IgD-negative memory B cell (primary cell): ENCODE measurements around the gene DCDC1. TPM values are rescaled to one million over a fixed set of nuclear protein-coding genes. Genes with fewer than 3 reads are reported as not detected.
A peak's percentile ranks its signal among the peaks of the same experiment; 100 is the strongest.

Source experiments
- H3K27ac Mint-ChIP-seq, 3 donors: one replicate each; pipeline ENCODE4 v1.8.0; 2020 to 2022; ENCODE audit warnings: mild to moderate bottlenecking in 3 of 3, mixed read lengths in 3 of 3, moderate library complexity in 1 of 3
- H3K27me3 Mint-ChIP-seq: one replicate; pipeline ENCODE4 v1.8.0; 2021; ENCODE audit warnings: mixed read lengths
- H3K36me3 Mint-ChIP-seq: one replicate; pipeline ENCODE4 v1.8.0; 2020; ENCODE audit warnings: mild to moderate bottlenecking, mixed read lengths
- H3K4me1 Mint-ChIP-seq, 3 donors: one replicate each; pipeline ENCODE4 v1.8.0; 2020 to 2022; ENCODE audit warnings: mixed read lengths in 3 of 3, mild to moderate bottlenecking in 1 of 3
- H3K4me3 Mint-ChIP-seq, 4 donors: one replicate each; pipeline ENCODE4 v1.8.0; 2020 to 2022; ENCODE audit warnings: mild to moderate bottlenecking in 4 of 4, mixed read lengths in 4 of 4, moderate library complexity in 3 of 4
- H3K9me3 Mint-ChIP-seq, 3 donors: one replicate each; pipeline ENCODE4 v1.8.0; 2020 to 2021; ENCODE audit warnings: mixed read lengths in 3 of 3, mild to moderate bottlenecking in 1 of 3
- polyA plus RNA-seq: library from polyadenylated mRNA; unstranded; fragments of 300-500 nt; fragmentation: Illumina TruSeq; gene quantifications from one replicate; pipeline ENCODE4 v1.2.3, GENCODE V29; 2021

The DCDC1 gene
- polyA plus RNA-seq, 1 donor from 2014 or later, result not detected

- Mint-ChIP-seq H3K4me1 (no peaks in the 10 kb centered on the region), H3K36me3 (no peaks in the 10 kb centered on the region), H3K27ac (no peak overlapping the region), H3K27me3 (no peaks in the 10 kb centered on the region), H3K4me3 (no peak overlapping the region), H3K9me3 (no peaks in the 10 kb centered on the region)
Observed at GRCh38 chr11:31030138-31030792, 339.3 kb downstream of the DCDC1 start.

- no peaks in the 10 kb centered on the region for H3K9me3 Mint-ChIP-seq
- no peaks in the 10 kb centered on the region for H3K36me3 Mint-ChIP-seq
- H3K4me3 Mint-ChIP-seq, result no peak overlapping the region
- H3K27ac Mint-ChIP-seq, result no peak overlapping the region
- no peaks in the 10 kb centered on the region for H3K27me3 Mint-ChIP-seq
- no peaks in the 10 kb centered on the region for H3K4me1 Mint-ChIP-seq
Observed at GRCh38 chr11:31026315-31026714, 343.2 kb downstream of the DCDC1 start.

GRCh38 chr11:31022080-31022479, 347.5 kb downstream of the DCDC1 start:
- H3K36me3 Mint-ChIP-seq, result no peaks in the 10 kb centered on the region
- no peaks in the 10 kb centered on the region for H3K27me3 Mint-ChIP-seq
- no peak overlapping the region for H3K27ac Mint-ChIP-seq
- peaks cover 0 to 2% (median 0%) of the 10 kb centered on the region in 3 donors for H3K9me3 Mint-ChIP-seq
- H3K4me3 Mint-ChIP-seq, result no peak overlapping the region
- no peaks in the 10 kb centered on the region for H3K4me1 Mint-ChIP-seq

GRCh38 chr11:31019786-31020185, 349.8 kb downstream of the DCDC1 start:
- no peaks in the 10 kb centered on the region for H3K4me1 Mint-ChIP-seq
- H3K27ac Mint-ChIP-seq, result no peak overlapping the region
- H3K4me3 Mint-ChIP-seq, result no peak overlapping the region
- peaks cover 0 to 2% (median 0%) of the 10 kb centered on the region in 3 donors for H3K9me3 Mint-ChIP-seq
- no peaks in the 10 kb centered on the region for H3K27me3 Mint-ChIP-seq
- no peaks in the 10 kb centered on the region for H3K36me3 Mint-ChIP-seq

- no peaks in the 10 kb centered on the region for H3K36me3 Mint-ChIP-seq
- no peaks in the 10 kb centered on the region for H3K4me1 Mint-ChIP-seq
- H3K9me3 Mint-ChIP-seq, result peaks cover 0 to 2% (median 0%) of the 10 kb centered on the region in 3 donors
- no peak overlapping the region for H3K27ac Mint-ChIP-seq
- H3K27me3 Mint-ChIP-seq, result no peaks in the 10 kb centered on the region
- H3K4me3 Mint-ChIP-seq, result no peak overlapping the region
Observed at GRCh38 chr11:31005202-31005601, 364.3 kb downstream of the DCDC1 start.

- Mint-ChIP-seq H3K9me3 (peaks cover 0 to 2% (median 0%) of the 10 kb centered on the region in 3 donors), H3K27me3 (no peaks in the 10 kb centered on the region), H3K4me3 (no peak overlapping the region), H3K36me3 (no peaks in the 10 kb centered on the region), H3K4me1 (no peaks in the 10 kb centered on the region), H3K27ac (peak overlapping the region in 1 of 3 donors; percentile 13)
Observed at GRCh38 chr11:31001427-31001826, 368.1 kb downstream of the DCDC1 start.

- H3K9me3 Mint-ChIP-seq, result peaks cover 0 to 3% (median 0%) of the 10 kb centered on the region in 3 donors
- no peaks in the 10 kb centered on the region for H3K27me3 Mint-ChIP-seq
- no peak overlapping the region for H3K27ac Mint-ChIP-seq
Observed at GRCh38 chr11:31000381-31000780, 369.2 kb downstream of the DCDC1 start.

GRCh38 chr11:30992513-30992849, 377.1 kb downstream of the DCDC1 start:
- Mint-ChIP-seq H3K27me3 (no peaks in the 10 kb centered on the region), H3K9me3 (peaks cover 0 to 3% (median 1%) of the 10 kb centered on the region in 3 donors), H3K4me1 (no peaks in the 10 kb centered on the region), H3K27ac (no peak overlapping the region), H3K36me3 (no peaks in the 10 kb centered on the region), H3K4me3 (no peak overlapping the region)

More at GRCh38 chr11:31000381-31000780, 369.2 kb downstream of the DCDC1 start:
- H3K4me1 Mint-ChIP-seq, result no peaks in the 10 kb centered on the region
- H3K36me3 Mint-ChIP-seq, result no peaks in the 10 kb centered on the region
- H3K4me3 Mint-ChIP-seq, result no peak overlapping the region

GRCh38 chr11:30991802-30992512, 377.6 kb downstream of the DCDC1 start:
- H3K4me1 Mint-ChIP-seq, result no peaks in the 10 kb centered on the region
- no peaks in the 10 kb centered on the region for H3K36me3 Mint-ChIP-seq
- peaks cover 0 to 3% (median 1%) of the 10 kb centered on the region in 3 donors for H3K9me3 Mint-ChIP-seq
- no peaks in the 10 kb centered on the region for H3K27me3 Mint-ChIP-seq
- no peak overlapping the region for H3K4me3 Mint-ChIP-seq
- no peak overlapping the region for H3K27ac Mint-ChIP-seq

- Mint-ChIP-seq H3K4me1 (no peaks in the 10 kb centered on the region), H3K36me3 (no peaks in the 10 kb centered on the region), H3K4me3 (no peak overlapping the region), H3K27ac (no peak overlapping the region), H3K27me3 (no peaks in the 10 kb centered on the region), H3K9me3 (peaks cover 0 to 3% (median 1%) of the 10 kb centered on the region in 3 donors)
Observed at GRCh38 chr11:30991376-30991775, 378.2 kb downstream of the DCDC1 start.

- no peaks in the 10 kb centered on the region for H3K27me3 Mint-ChIP-seq
- H3K36me3 Mint-ChIP-seq, result no peaks in the 10 kb centered on the region
- no peak overlapping the region for H3K27ac Mint-ChIP-seq
- no peaks in the 10 kb centered on the region for H3K4me1 Mint-ChIP-seq
- peaks cover 3% of the 10 kb centered on the region in 3 donors for H3K9me3 Mint-ChIP-seq
- no peak overlapping the region for H3K4me3 Mint-ChIP-seq
Observed at GRCh38 chr11:30990625-30991296, 378.8 kb downstream of the DCDC1 start.

- H3K27me3 Mint-ChIP-seq, result no peaks in the 10 kb centered on the region
- no peaks in the 10 kb centered on the region for H3K4me1 Mint-ChIP-seq
- H3K9me3 Mint-ChIP-seq, result peaks cover 2 to 3% (median 3%) of the 10 kb centered on the region in 3 donors
Observed at GRCh38 chr11:30987819-30988218, 381.7 kb downstream of the DCDC1 start.

GRCh38 chr11:30985536-30985935, 384.0 kb downstream of the DCDC1 start:
- H3K4me1 Mint-ChIP-seq, result no peaks in the 10 kb centered on the region
- no peak overlapping the region for H3K4me3 Mint-ChIP-seq
- H3K36me3 Mint-ChIP-seq, result no peaks in the 10 kb centered on the region
- no peak overlapping the region for H3K27ac Mint-ChIP-seq
- no peaks in the 10 kb centered on the region for H3K27me3 Mint-ChIP-seq
- peaks cover 3 to 4% (median 3%) of the 10 kb centered on the region in 3 donors for H3K9me3 Mint-ChIP-seq

More at GRCh38 chr11:30987819-30988218, 381.7 kb downstream of the DCDC1 start:
- Mint-ChIP-seq H3K36me3 (no peaks in the 10 kb centered on the region), H3K4me3 (no peak overlapping the region), H3K27ac (no peak overlapping the region)

GRCh38 chr11:30984827-30985226, 384.7 kb downstream of the DCDC1 start:
- H3K4me1 Mint-ChIP-seq, result no peaks in the 10 kb centered on the region
- H3K36me3 Mint-ChIP-seq, result no peaks in the 10 kb centered on the region
- no peak overlapping the region for H3K27ac Mint-ChIP-seq
- H3K9me3 Mint-ChIP-seq, result peaks cover 3 to 4% (median 3%) of the 10 kb centered on the region in 3 donors
- no peak overlapping the region for H3K4me3 Mint-ChIP-seq
- no peaks in the 10 kb centered on the region for H3K27me3 Mint-ChIP-seq

- Mint-ChIP-seq H3K4me1 (no peaks in the 10 kb centered on the region), H3K9me3 (peaks cover 3 to 4% (median 3%) of the 10 kb centered on the region in 3 donors), H3K4me3 (no peak overlapping the region), H3K36me3 (no peaks in the 10 kb centered on the region), H3K27me3 (no peaks in the 10 kb centered on the region), H3K27ac (no peak overlapping the region)
Observed at GRCh38 chr11:30984442-30984816, 385.1 kb downstream of the DCDC1 start.
